CD14-positive monocyte (primary cell): ENCODE data around the gene KCNQ1OT1. TPM values are rescaled to one million over a fixed set of nuclear protein-coding genes. Genes with fewer than 3 reads are reported as not detected.

Experiments
- DNase-seq, 3 donors: peaks; one replicate each; pipeline ENCODE4 v3.0.0-alpha.2; 2011 to 2022
- H2AFZ ChIP-seq: 2 replicates; pipeline ENCODE4 v1.6.0; 2012; ENCODE audit warnings: mild to moderate bottlenecking, low read depth, low read length, inconsistent platforms; ENCODE audit not compliant: insufficient read depth, poor library complexity, severe bottlenecking
- H3K27ac ChIP-seq, 2 donors: 1 replicate in 1 of 2; 2 replicates in 1 of 2; pipeline ENCODE4 v1.5.1; 2012 to 2013; ENCODE audit warnings: low read length in 2 of 2, control low read depth in 1 of 2, inconsistent platforms in 1 of 2, low read depth in 1 of 2, mild to moderate bottlenecking in 1 of 2
- H3K27me3 ChIP-seq, 2 donors: one replicate each; pipeline versions ENCODE4 v1.6.0 to v1.6.1; 2011 to 2013; ENCODE audit warnings: low read length in 2 of 2; ENCODE audit not compliant: control insufficient read depth in 2 of 2, insufficient read depth in 2 of 2
- H3K36me3 ChIP-seq, 2 donors: replicated peaks in 1 of 2; 1 replicate in 1 of 2; 2 replicates in 1 of 2; pipeline versions ENCODE4 v1.5.1 to v1.6.1; 2012 to 2013; ENCODE audit warnings: low read length in 2 of 2, control low read depth in 1 of 2, inconsistent platforms in 1 of 2, mild to moderate bottlenecking in 1 of 2; ENCODE audit not compliant: insufficient read depth in 2 of 2, control insufficient read depth in 1 of 2
- H3K4me1 ChIP-seq, 2 donors: 1 replicate in 1 of 2; 2 replicates in 1 of 2; pipeline versions ENCODE4 v1.5.1 to v1.6.1; 2012 to 2013; ENCODE audit warnings: low read length in 2 of 2, control low read depth in 1 of 2, inconsistent platforms in 1 of 2, mild to moderate bottlenecking in 1 of 2, moderate library complexity in 1 of 2; ENCODE audit not compliant: insufficient read depth in 2 of 2, control insufficient read depth in 1 of 2
- H3K4me2 ChIP-seq: replicated peaks from 2 replicates; pipeline ENCODE3; 2012; ENCODE audit warnings: low read length, moderate library complexity, mild to moderate bottlenecking; ENCODE audit not compliant: poor library complexity, severe bottlenecking; ENCODE audit errors: extremely low read depth
- H3K4me3 ChIP-seq, 3 experiments: fragments of 200-600 bp in 1 of 3; sonication (generic) in 1 of 3; replicated peaks in 1 of 3; 1 replicate in 2 of 3; 2 replicates in 1 of 3; pipeline ENCODE4 v1.5.1; 2011 to 2013; ENCODE audit warnings: low read length in 3 of 3, mild to moderate bottlenecking in 3 of 3, control low read depth in 2 of 3, low read depth in 2 of 3, inconsistent platforms in 1 of 3, moderate library complexity in 1 of 3
- H3K79me2 ChIP-seq: 2 replicates; pipeline ENCODE4 v1.6.0; 2012; ENCODE audit warnings: mild to moderate bottlenecking, control low read depth, inconsistent platforms, low read length, moderate library complexity; ENCODE audit not compliant: insufficient read depth
- H3K9ac ChIP-seq: 2 replicates; pipeline ENCODE4 v1.6.0; 2017; ENCODE audit warnings: low read length, mild to moderate bottlenecking; ENCODE audit not compliant: insufficient read depth, poor library complexity, severe bottlenecking
- H3K9me3 ChIP-seq, 2 donors: replicated peaks in 1 of 2; 1 replicate in 1 of 2; 2 replicates in 1 of 2; pipeline versions ENCODE4 v1.5.1 to v1.6.1; 2012 to 2013; ENCODE audit warnings: low read length in 2 of 2, control low read depth in 1 of 2; ENCODE audit not compliant: control insufficient read depth in 1 of 2, insufficient read depth in 1 of 2
- H4K20me1 ChIP-seq: 2 replicates; pipeline ENCODE4 v1.6.0; 2012; ENCODE audit warnings: mild to moderate bottlenecking, low read length, control low read depth, moderate library complexity; ENCODE audit not compliant: insufficient read depth
- H3K27ac Mint-ChIP-seq, 7 donors: one replicate each; pipeline ENCODE4 v1.8.0; 2020; ENCODE audit warnings: mild to moderate bottlenecking in 7 of 7, mixed read lengths in 7 of 7, moderate library complexity in 6 of 7, inconsistent platforms in 2 of 7
- H3K27me3 Mint-ChIP-seq, 3 donors: one replicate each; pipeline ENCODE4 v1.8.0; 2021 to 2022; ENCODE audit warnings: low read depth in 3 of 3, mild to moderate bottlenecking in 3 of 3, mixed read lengths in 3 of 3, moderate library complexity in 3 of 3, inconsistent platforms in 1 of 3
- H3K36me3 Mint-ChIP-seq, 2 donors: one replicate each; pipeline ENCODE4 v1.8.0; 2020; ENCODE audit warnings: mixed read lengths in 2 of 2, inconsistent platforms in 1 of 2, mild to moderate bottlenecking in 1 of 2
- H3K4me1 Mint-ChIP-seq: one replicate; pipeline ENCODE4 v1.8.0; 2020; ENCODE audit warnings: mild to moderate bottlenecking, mixed read lengths
- H3K4me3 Mint-ChIP-seq, 2 donors: one replicate each; pipeline ENCODE4 v1.8.0; 2020; ENCODE audit warnings: mild to moderate bottlenecking in 2 of 2, mixed read lengths in 2 of 2, moderate library complexity in 1 of 2
- H3K9me3 Mint-ChIP-seq, 7 donors: one replicate each; pipeline ENCODE4 v1.8.0; 2020 to 2022; ENCODE audit warnings: mixed read lengths in 7 of 7, mild to moderate bottlenecking in 6 of 7, moderate library complexity in 6 of 7, inconsistent platforms in 2 of 7
- CTCF ChIP-seq: fragments of 200-600 bp; IDR thresholded peaks from one replicate; pipeline ENCODE4 v1.8.0; 2022; ENCODE audit warnings: antibody characterized with exemption, mild to moderate bottlenecking
- WGBS: methylation state at CpG from one replicate; pipeline ENCODE4 v1.1.5; 2013; ENCODE audit warnings: missing lambda C conversion rate; ENCODE audit not compliant: insufficient coverage; 5-methylcytosine and 5-hydroxymethylcytosine counted together
- intact Hi-C, 2 donors: fragments of 100-400 bp; cut with micrococcal nuclease; formaldehyde crosslinking; loops; one replicate each; pipeline versions ENCODE4 v1.15.0 to v1.15.1; 2023
- polyA plus RNA-seq, 3 donors: library from polyadenylated mRNA; depleted of rRNA in 1 of 3; unstranded in 2 of 3; stranded (reverse) in 1 of 3; fragments of 300-500 nt in 2 of 3; fragments of >200 nt in 1 of 3; fragmentation: Illumina TruSeq in 2 of 3; gene quantifications; 1 replicate in 2 of 3; 2 replicates in 1 of 3; pipeline ENCODE4 v1.2.3, GENCODE V29; 2012 to 2021

Gene KCNQ1OT1
- polyA plus RNA-seq, 3 donors, result 0.01 to 0.04 (median 0.03) TPM

GRCh38 chr11:2700415-2701211 is 819 bp upstream of the KCNQ1OT1 start:
- Histone ChIP-seq H2AFZ (peak overlapping the region; percentile 45), H3K4me1 (peaks cover 23 to 29% of the 10 kb centered on the region in 2 donors), H3K27me3 (no peaks in the 10 kb centered on the region), H3K79me2 (peaks cover 7% of the 10 kb centered on the region), H3K27ac (peak overlapping the region; percentile 7 to 87), H4K20me1 (peaks cover 78% of the 10 kb centered on the region), H3K9ac (peak overlapping the region; percentile 78), H3K4me3 (peak overlapping the region; percentile 45 to 73 (median 47)), H3K9me3 (peaks cover 11 to 23% of the 10 kb centered on the region in 2 donors), H3K36me3 (peaks cover 4 to 14% of the 10 kb centered on the region in 2 donors), H3K4me2 (peak overlapping the region; percentile 74)
- intact Hi-C loops, result no loop called here
- WGBS, result 44% methylated on average over 43 of the region's 52 CpGs
- H3K9me3 Mint-ChIP-seq, result peaks cover 10 to 12% (median 12%) of the 10 kb centered on the region in 7 donors
- H3K4me3 Mint-ChIP-seq, result peak overlapping the region; percentile 65 to 85
- DNase-seq, result peak; percentile 8 to 41 (median 16)
- H3K27ac Mint-ChIP-seq, result peak overlapping the region in 2 of 7 donors; percentile 54 to 66
- H3K27me3 Mint-ChIP-seq, result peaks cover 5 to 7% (median 7%) of the 10 kb centered on the region in 3 donors
- H3K4me1 Mint-ChIP-seq, result peaks cover 32% of the 10 kb centered on the region
- H3K36me3 Mint-ChIP-seq, result peaks cover 29 to 31% of the 10 kb centered on the region in 2 donors
- no peak for TF ChIP-seq CTCF

- Mint-ChIP-seq H3K36me3 (peaks cover 35 to 36% of the 10 kb centered on the region in 2 donors), H3K9me3 (peaks cover 8 to 12% (median 11%) of the 10 kb centered on the region in 7 donors), H3K4me1 (peaks cover 34% of the 10 kb centered on the region), H3K4me3 (peak overlapping the region; percentile 85 to 88), H3K27me3 (peaks cover 5 to 7% (median 6%) of the 10 kb centered on the region in 3 donors), H3K27ac (peak overlapping the region in 5 of 7 donors; percentile 14 to 80 (median 70))
- Histone ChIP-seq H3K4me1 (peaks cover 23 to 29% of the 10 kb centered on the region in 2 donors), H3K79me2 (peaks cover 7% of the 10 kb centered on the region), H3K27me3 (no peaks in the 10 kb centered on the region), H4K20me1 (peaks cover 76% of the 10 kb centered on the region), H3K4me3 (peak overlapping the region; percentile 39 to 73 (median 63)), H3K9me3 (peaks cover 11 to 17% of the 10 kb centered on the region in 2 donors), H3K27ac (peak overlapping the region in 1 of 2 donors; percentile 53), H2AFZ (no peak overlapping the region), H3K9ac (peak overlapping the region; percentile 64), H3K4me2 (peak overlapping the region; percentile 74), H3K36me3 (peaks cover 4 to 15% of the 10 kb centered on the region in 2 donors)
- DNase-seq, result no peak
- no peak for TF ChIP-seq CTCF
- intact Hi-C loops, result loop anchor here in 1 of 2 donors (10.0 kb wide), 1 partner anchor 186 kb away; the partner anchor contains the start of gene CDKN1C
- 27% methylated on average over 31 of the region's 31 CpGs for WGBS
Measured at GRCh38 chr11:2699185-2699530, 636 bp downstream of the KCNQ1OT1 start.
